ENCODE data around the gene TRIP10. TPM values are rescaled to one million over a fixed set of nuclear protein-coding genes. Genes with fewer than 3 reads are reported as not detected.

TRIP10 gene
- total RNA-seq, 4 donors from 2014 or later: 94.1 to 129 (median 104) TPM

- 50% methylated on average over 2 of the region's 4 CpGs; no CpG with 5 or more reads in 1 of the 2 donors for WGBS, 2 donors (ENCODE audit: low coverage in 1 of 2)
- Histone ChIP-seq H3K36me3 (no peaks in the 10 kb centered on the region), H3K4me1 (no peaks in the 10 kb centered on the region), H3K27ac (no peak overlapping the region), H3K9me3 (no peaks in the 10 kb centered on the region), H3K27me3 (peaks cover 6% of the 10 kb centered on the region), H3K4me3 (no peak overlapping the region)
- no peak for ATAC-seq
- no peak for TF ChIP-seq CTCF (IDR thresholded peaks at IDR 0.05)
- no peak for TF ChIP-seq POLR2AphosphoS5 (IDR thresholded peaks at IDR 0.05)
- TF ChIP-seq EP300 (IDR thresholded peaks at IDR 0.05): no peak
- no peak for TF ChIP-seq POLR2A (IDR thresholded peaks at IDR 0.05)
Measured at GRCh38 chr19:6778386-6778785, 38.9 kb downstream of the TRIP10 start.

DNA sequence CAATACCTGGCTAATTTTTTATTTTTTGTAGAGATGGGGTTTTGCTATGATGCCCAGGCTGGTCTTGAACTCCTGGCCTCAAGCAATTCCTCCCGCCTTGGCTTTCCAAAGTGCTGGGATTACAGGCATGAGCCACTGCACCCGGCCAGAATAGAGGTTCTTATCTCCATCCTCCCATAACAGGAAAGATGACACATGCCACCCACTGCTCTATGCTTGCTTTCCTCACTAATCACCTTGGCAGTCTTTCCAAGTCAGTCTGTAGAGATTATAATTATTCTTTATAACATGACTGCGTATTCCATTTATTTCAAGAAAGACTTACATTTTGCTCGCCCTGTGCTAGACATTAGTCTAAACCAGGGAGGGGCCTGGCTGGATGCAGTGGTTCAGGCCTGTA lies 39.7 kb downstream of the TRIP10 start:
- Histone ChIP-seq H3K4me3 (no peak overlapping the region), H3K36me3 (no peaks in the 10 kb centered on the region), H3K27ac (no peak overlapping the region), H3K9me3 (no peaks in the 10 kb centered on the region), H3K27me3 (peaks cover 5% of the 10 kb centered on the region), H3K4me1 (no peaks in the 10 kb centered on the region)
- 47 to 62% methylated on average over 3 to 4 of the region's 4 CpGs for WGBS, 2 donors (ENCODE audit: low coverage in 1 of 2)
- ATAC-seq: no peak
- TF ChIP-seq CTCF (IDR thresholded peaks at IDR 0.05) (no peak), EP300 (IDR thresholded peaks at IDR 0.05) (no peak), POLR2A (IDR thresholded peaks at IDR 0.05) (no peak), POLR2AphosphoS5 (IDR thresholded peaks at IDR 0.05) (no peak)

DNA sequence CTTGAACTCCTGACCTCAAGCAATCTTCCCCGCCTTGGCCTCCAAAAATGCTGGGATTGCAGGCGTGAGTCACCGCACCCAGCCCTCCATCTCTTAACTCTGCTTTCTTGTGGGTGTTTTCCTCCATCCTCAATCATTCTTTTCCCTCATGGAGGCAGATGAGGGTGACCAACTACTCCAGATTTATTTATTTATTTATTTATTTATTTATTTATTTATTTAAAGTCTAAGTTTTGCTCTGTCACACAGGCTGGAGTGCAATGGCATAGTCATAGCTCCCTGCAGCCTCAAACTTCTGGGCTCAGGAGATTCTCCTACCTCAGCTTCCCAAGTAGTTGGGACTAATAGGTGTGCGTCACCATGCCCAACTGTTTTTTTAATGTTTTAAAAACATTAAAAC lies 47.9 kb downstream of the TRIP10 start:
- Histone ChIP-seq H3K27ac (no peak overlapping the region), H3K36me3 (no peaks in the 10 kb centered on the region), H3K27me3 (peaks cover 38% of the 10 kb centered on the region), H3K9me3 (no peaks in the 10 kb centered on the region), H3K4me3 (no peak overlapping the region), H3K4me1 (no peaks in the 10 kb centered on the region)
- no peak for ATAC-seq
- no peak for TF ChIP-seq CTCF (IDR thresholded peaks at IDR 0.05)
- no peak for TF ChIP-seq POLR2A (IDR thresholded peaks at IDR 0.05)
- TF ChIP-seq EP300 (IDR thresholded peaks at IDR 0.05): no peak
- TF ChIP-seq POLR2AphosphoS5 (IDR thresholded peaks at IDR 0.05): no peak
- WGBS, 2 donors (ENCODE audit: low coverage in 1 of 2): 67 to 78% methylated on average over 1 to 3 of the region's 4 CpGs

- no peaks in the 10 kb centered on the region for H3K36me3 ChIP-seq
- H3K9me3 ChIP-seq: no peaks in the 10 kb centered on the region
- no peak for ATAC-seq
- peaks cover 40% of the 10 kb centered on the region for H3K27me3 ChIP-seq
- no peak for TF ChIP-seq POLR2AphosphoS5 (IDR thresholded peaks at IDR 0.05)
- TF ChIP-seq CTCF (IDR thresholded peaks at IDR 0.05): no peak
- no peak for TF ChIP-seq EP300 (IDR thresholded peaks at IDR 0.05)
- TF ChIP-seq POLR2A (IDR thresholded peaks at IDR 0.05): no peak
- WGBS, 2 donors (ENCODE audit: low coverage in 1 of 2): 79 to 88% methylated on average over 4 of the region's 4 CpGs
- H3K4me3 ChIP-seq: no peak overlapping the region
- H3K4me1 ChIP-seq: no peaks in the 10 kb centered on the region
- H3K27ac ChIP-seq: no peak overlapping the region
Measured at GRCh38 chr19:6788896-6789295, 49.4 kb downstream of the TRIP10 start.

- no peaks in the 10 kb centered on the region for H3K36me3 ChIP-seq
- H3K4me1 ChIP-seq: no peaks in the 10 kb centered on the region
- no peak for ATAC-seq
- 26 to 63% methylated on average over 4 of the region's 5 CpGs for WGBS, 2 donors (ENCODE audit: low coverage in 1 of 2)
- H3K27ac ChIP-seq: no peak overlapping the region
- H3K4me3 ChIP-seq: no peak overlapping the region
- TF ChIP-seq POLR2AphosphoS5 (IDR thresholded peaks at IDR 0.05) (no peak), EP300 (IDR thresholded peaks at IDR 0.05) (no peak), POLR2A (IDR thresholded peaks at IDR 0.05) (no peak), CTCF (IDR thresholded peaks at IDR 0.05) (no peak)
- peaks cover 27% of the 10 kb centered on the region for H3K27me3 ChIP-seq
- H3K9me3 ChIP-seq: peaks cover 0 to 15% (median 0%) of the 10 kb centered on the region in 3 donors
Measured at GRCh38 chr19:6790194-6791128, 51.0 kb downstream of the TRIP10 start.

Data from gastroesophageal sphincter (tissue), 4 donors.